ENCODE measurements around the gene SLC8A3. TPM values are rescaled to one million over a fixed set of nuclear protein-coding genes. Genes with fewer than 3 reads are reported as not detected.

Gene SLC8A3
- total RNA-seq, 2 donors from 2014 or later: 0.49 to 0.95 TPM

DNA sequence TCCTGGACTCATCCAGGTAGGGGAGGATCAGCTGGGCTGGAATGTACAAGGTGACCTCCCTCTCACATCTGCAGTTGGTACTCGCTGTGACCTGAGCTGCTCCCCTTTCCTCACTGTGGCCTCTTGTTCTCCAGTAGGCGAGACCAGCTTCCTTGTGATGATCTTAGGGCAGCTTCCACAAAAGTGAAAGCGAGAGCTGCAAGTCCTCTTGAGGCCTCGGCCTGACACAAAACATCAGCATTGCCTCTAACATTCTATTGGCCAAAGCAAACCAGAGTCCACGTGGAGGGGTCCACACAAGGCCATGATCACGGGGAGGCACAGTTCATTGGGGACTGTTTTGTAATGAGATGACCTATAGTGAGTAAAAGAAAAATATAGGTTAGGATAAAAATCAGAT, 182.1 kb downstream of the SLC8A3 start:
- H3K4me3 ChIP-seq: no peak overlapping the region
- H3K27ac ChIP-seq: no peak overlapping the region
- DNase-seq (ENCODE audit: low spot score): no peak
- no peaks in the 10 kb centered on the region for H3K36me3 ChIP-seq
- no peaks in the 10 kb centered on the region for H3K27me3 ChIP-seq (replicated peaks; ENCODE audit: insufficient read depth)
- ATAC-seq (ENCODE audit: insufficient number of reproducible peaks, low FRiP score, low read depth): no peak
- peaks cover 0 to 6% of the 10 kb centered on the region in 2 donors for H3K4me1 ChIP-seq (ENCODE audit: control insufficient read depth in 1 of 2, low read depth in 2 of 2)
- H3K9me3 ChIP-seq: no peaks in the 10 kb centered on the region
- TF ChIP-seq, protein P1, sequence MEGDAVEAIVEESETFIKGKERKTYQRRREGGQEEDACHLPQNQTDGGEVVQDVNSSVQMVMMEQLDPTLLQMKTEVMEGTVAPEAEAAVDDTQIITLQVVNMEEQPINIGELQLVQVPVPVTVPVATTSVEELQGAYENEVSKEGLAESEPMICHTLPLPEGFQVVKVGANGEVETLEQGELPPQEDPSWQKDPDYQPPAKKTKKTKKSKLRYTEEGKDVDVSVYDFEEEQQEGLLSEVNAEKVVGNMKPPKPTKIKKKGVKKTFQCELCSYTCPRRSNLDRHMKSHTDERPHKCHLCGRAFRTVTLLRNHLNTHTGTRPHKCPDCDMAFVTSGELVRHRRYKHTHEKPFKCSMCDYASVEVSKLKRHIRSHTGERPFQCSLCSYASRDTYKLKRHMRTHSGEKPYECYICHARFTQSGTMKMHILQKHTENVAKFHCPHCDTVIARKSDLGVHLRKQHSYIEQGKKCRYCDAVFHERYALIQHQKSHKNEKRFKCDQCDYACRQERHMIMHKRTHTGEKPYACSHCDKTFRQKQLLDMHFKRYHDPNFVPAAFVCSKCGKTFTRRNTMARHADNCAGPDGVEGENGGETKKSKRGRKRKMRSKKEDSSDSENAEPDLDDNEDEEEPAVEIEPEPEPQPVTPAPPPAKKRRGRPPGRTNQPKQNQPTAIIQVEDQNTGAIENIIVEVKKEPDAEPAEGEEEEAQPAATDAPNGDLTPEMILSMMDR (IDR thresholded peaks at IDR 0.05): no peak

DNA sequence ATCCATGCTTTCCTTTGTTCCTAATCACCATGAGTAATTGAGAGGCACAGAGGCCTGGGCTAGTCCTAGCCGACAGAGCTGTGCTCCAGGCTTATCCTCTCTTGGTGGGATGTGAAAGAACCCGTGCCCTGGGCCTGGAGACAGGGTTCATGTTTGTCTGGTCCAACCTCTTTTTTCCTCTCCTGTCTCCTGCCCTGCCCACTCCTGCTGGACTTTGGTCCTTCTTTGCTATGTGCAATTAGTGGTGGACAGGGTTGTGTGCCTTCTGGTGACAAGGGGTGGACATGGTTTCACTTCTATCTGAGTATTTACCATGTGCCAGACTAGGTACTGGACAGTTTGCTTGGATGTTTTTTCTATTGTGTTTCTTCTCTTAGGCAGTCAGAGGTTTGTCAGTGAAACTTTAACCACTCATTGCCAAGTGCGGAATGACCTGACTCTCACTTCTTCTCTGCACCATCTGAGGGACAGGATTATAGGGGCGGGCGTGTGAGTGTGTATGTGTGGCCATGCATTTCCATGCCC, 183.4 kb downstream of the SLC8A3 start:
- no peak overlapping the region for H3K4me3 ChIP-seq
- H3K9me3 ChIP-seq: no peaks in the 10 kb centered on the region
- TF ChIP-seq, protein P1 (IDR thresholded peaks at IDR 0.05): no peak
- DNase-seq (ENCODE audit: low spot score) (no peak), ATAC-seq (ENCODE audit: insufficient number of reproducible peaks, low FRiP score, low read depth) (no peak)
- no peaks in the 10 kb centered on the region for H3K36me3 ChIP-seq
- no peaks in the 10 kb centered on the region for H3K27me3 ChIP-seq (replicated peaks; ENCODE audit: insufficient read depth)
- no peak overlapping the region for H3K27ac ChIP-seq
- H3K4me1 ChIP-seq (ENCODE audit: control insufficient read depth in 1 of 2, low read depth in 2 of 2): peaks cover 0 to 6% of the 10 kb centered on the region in 2 donors

DNA sequence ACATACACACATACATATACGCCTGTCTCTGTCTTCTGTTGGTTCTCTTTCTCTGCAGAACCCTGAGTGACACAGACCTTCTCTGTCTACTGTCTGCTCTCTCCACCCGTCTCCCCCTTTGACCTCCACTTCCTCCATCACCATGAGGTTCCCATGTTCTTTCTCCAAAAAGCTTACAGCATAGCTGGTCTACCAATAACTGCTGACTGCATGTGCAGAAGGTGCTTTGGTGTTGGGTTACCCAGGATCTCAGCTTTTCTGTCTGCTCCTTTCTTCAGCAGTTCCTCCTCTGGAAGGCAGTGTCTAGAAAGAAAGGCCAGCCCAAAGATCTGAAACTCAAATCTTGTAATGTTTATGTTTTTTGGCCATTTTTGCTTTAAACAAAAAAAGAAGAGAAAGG, 184.0 kb downstream of the SLC8A3 start:
- TF ChIP-seq, protein P1 (IDR thresholded peaks at IDR 0.05): no peak
- no peak overlapping the region for H3K27ac ChIP-seq
- ATAC-seq (ENCODE audit: insufficient number of reproducible peaks, low FRiP score, low read depth) (no peak), DNase-seq (ENCODE audit: low spot score) (no peak)
- no peaks in the 10 kb centered on the region for H3K9me3 ChIP-seq
- H3K27me3 ChIP-seq (replicated peaks; ENCODE audit: insufficient read depth): no peaks in the 10 kb centered on the region
- no peak overlapping the region for H3K4me3 ChIP-seq
- H3K36me3 ChIP-seq: no peaks in the 10 kb centered on the region
- peaks cover 0 to 6% of the 10 kb centered on the region in 2 donors for H3K4me1 ChIP-seq (ENCODE audit: control insufficient read depth in 1 of 2, low read depth in 2 of 2)

DNA sequence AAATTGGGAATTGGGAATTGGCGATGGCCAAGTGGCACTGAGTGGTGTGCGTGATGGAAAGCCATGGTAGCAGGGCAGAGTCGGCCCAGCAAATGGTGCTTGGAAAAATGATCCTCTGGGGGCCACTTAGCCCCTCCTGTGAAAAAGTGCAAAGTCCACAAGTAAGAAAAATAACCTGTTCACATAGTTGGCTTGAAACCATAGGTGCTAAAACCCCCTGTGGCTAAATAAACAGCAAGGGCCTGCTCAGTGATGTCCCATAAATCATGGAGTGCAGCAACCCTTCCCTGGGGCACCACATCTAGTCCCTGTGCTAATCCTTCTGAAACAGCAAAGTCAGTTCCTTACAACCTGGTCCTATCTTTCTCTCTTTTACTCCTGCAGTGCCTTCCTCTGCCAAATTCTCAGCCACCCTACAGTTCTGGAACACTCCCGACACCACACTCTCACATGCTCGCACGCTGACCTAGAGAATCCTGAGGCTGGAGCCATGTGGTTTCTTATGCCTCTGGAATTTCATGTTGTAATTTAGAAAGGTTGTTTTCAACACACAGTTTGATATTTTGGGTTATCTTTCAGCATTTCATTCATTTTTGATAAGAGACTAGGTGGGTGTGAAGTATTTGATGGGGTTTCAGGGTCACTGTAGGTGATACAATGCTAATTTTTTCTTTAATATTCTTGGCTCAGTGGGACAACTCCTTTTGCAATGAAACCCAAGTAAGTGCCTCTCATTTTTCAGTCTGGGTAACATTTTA, 186.0 kb downstream of the SLC8A3 start:
- Histone ChIP-seq H3K36me3 (no peaks in the 10 kb centered on the region), H3K27me3 (replicated peaks; ENCODE audit: insufficient read depth) (no peaks in the 10 kb centered on the region), H3K4me1 (ENCODE audit: control insufficient read depth in 1 of 2, low read depth in 2 of 2) (peaks cover 0 to 13% of the 10 kb centered on the region in 2 donors), H3K9me3 (no peaks in the 10 kb centered on the region), H3K27ac (no peak overlapping the region), H3K4me3 (no peak overlapping the region)
- DNase-seq (ENCODE audit: low spot score): no peak
- no peak for ATAC-seq (ENCODE audit: insufficient number of reproducible peaks, low FRiP score, low read depth)
- TF ChIP-seq, protein P1 (IDR thresholded peaks at IDR 0.05): no peak

DNA sequence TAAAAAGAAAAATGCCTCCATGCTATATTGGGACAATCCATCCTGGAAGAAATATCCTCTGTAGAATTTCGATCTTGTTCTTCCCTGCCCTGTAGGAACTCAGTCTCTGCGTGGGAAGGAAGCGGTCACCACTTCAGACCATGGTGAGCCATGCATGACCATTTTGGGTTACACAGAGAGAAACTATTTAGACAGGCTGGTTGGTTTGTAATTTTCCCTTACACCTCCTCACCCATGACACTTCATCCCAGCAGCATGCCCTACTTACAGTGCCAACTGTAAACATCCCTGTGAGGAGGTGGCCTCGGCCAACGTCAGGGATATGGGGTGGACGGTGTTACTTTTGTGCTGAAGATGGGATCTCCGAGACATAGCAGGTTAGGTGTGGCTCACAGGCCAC, 188.2 kb downstream of the SLC8A3 start:
- no peaks in the 10 kb centered on the region for H3K27me3 ChIP-seq (replicated peaks; ENCODE audit: insufficient read depth)
- TF ChIP-seq, protein P1 (IDR thresholded peaks at IDR 0.05): no peak
- ATAC-seq (ENCODE audit: insufficient number of reproducible peaks, low FRiP score, low read depth) (no peak), DNase-seq (ENCODE audit: low spot score) (no peak)
- H3K27ac ChIP-seq: no peak overlapping the region
- H3K4me3 ChIP-seq: no peak overlapping the region
- H3K9me3 ChIP-seq: no peaks in the 10 kb centered on the region
- H3K4me1 ChIP-seq (ENCODE audit: control insufficient read depth in 1 of 2, low read depth in 2 of 2): peaks cover 0 to 17% of the 10 kb centered on the region in 2 donors
- no peaks in the 10 kb centered on the region for H3K36me3 ChIP-seq

Data from thoracic aorta (tissue), 2 donors.